Measurements from ENCODE around the gene NPHP4.

Gene NPHP4

DNA sequence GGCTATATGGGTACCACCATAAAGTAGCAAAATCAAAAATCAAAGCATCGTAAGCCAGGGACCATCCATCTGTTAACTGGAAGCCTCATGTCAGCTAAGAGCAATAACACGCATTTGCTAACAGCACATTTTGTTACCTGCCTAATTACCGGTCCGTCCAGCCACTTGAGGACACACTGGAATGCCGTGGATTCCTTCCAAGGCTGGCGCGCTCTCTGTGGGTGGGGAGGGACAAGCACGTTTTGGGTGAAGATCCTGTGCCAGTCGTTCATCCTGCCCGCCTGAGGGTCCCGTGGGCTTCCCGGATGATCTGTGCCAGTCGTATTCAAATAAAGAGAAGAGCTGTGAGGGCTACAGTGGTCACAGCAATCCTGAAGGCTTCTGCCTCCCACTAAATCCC lies 6.2 kb downstream of the NPHP4 start:
- DNase-seq = no peak

DNA sequence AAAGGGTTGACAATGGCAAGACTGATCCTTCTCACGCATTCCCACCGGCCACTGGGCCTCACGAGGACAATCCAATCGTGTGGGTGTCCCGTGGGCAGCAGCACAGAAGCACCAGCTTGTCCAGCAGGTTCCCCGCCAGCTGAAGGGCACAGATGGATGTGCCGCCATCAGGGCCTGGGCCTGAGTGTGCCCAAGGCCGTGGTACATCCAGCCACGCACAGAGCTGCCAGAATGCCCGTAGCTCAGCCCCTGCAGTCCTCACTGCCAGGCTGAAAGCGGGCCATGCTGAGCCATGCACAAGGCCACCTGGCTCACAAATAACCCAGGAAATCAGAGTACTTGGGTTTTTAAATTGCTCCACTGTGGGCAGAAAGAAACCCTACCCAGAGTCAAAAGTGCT lies 7.0 kb downstream of the NPHP4 start:
- no peak for DNase-seq

- DNase-seq = no peak
Measured at GRCh38 chr1:5983361-5984103, 8.7 kb downstream of the NPHP4 start.

DNA sequence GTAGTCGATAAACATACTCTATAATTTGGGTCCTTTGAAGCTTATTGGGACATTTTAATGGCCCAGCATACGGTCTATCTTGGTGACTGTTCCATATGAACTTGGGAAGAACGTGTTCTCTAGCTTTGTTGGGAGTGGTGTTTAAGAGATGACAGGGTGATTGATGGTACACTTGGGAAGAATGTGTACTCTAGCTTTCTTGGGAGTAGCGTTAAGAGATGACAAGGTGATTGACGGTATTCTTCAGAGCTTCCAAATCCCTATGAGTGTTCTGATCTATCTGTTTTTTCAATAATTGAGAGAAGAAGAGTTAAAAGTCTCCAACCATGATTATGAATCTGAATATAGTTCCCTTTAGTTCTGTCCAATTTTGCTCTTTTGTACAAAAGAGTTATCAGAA lies 9.4 kb downstream of the NPHP4 start:
- no peak for DNase-seq

GRCh38 chr1:5982276-5982675 lies 9.9 kb downstream of the NPHP4 start:
- no peak for DNase-seq

DNA sequence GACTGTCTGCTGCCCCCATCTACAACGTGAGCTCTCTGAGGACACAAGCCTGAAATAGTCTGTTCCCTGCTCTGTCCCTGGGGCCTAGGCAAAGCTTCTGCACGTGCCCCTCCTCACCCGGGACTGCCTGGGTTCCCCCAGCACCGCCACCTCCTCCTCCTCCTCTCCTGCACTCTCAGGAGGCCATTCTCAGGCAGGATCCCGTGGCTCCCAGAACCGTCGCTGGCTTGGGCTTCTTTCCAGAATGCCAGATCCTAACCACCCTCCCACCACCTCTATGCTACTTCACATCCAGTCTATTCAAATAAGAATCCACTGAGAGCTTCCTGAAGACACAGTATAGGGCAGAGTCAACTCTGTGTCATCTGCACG lies 11.2 kb downstream of the NPHP4 start:
- DNase-seq = no peak

GRCh38 chr1:5980314-5981008 lies 11.8 kb downstream of the NPHP4 start:
- DNase-seq = no peak

DNA sequence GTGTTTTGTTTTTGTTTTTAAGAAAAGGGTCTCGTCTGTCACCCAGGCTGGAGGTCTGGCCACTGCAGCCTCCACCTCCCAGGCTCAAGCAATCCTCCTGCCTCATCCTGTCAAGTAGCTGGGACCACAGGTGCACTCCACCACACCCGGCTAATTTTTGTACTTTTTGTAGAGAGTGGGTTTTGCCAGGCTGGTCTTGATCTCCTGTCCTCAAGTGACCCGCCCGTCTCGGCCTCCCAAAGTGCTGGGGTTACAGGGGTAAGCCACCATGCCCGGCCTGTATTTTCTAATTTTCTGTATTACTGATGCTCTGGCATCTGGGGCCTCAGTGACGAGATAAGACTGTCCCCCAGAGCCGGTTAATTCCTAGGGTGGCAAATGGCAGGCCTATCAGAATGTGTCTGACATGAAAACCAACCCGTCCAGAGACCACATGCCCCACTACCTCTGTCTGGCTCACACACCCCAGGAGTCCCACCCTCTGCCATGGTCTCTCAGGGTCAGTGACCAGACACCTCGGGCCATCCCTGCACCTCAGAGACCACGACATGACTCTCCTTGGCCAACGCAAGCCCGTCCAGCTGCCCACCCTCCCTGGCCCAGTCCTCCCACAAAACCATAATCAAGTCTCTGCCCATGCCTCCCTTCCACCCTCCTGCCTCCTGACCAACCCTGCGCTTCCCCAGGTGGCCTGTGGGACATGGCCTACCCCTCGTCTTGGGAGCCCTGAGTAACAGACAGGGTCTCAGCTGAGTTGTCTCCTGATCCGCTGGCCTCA lies 12.5 kb downstream of the NPHP4 start:
- DNase-seq = no peak

- DNase-seq = no peak
Measured at GRCh38 chr1:5978452-5978851, 13.8 kb downstream of the NPHP4 start.

DNA sequence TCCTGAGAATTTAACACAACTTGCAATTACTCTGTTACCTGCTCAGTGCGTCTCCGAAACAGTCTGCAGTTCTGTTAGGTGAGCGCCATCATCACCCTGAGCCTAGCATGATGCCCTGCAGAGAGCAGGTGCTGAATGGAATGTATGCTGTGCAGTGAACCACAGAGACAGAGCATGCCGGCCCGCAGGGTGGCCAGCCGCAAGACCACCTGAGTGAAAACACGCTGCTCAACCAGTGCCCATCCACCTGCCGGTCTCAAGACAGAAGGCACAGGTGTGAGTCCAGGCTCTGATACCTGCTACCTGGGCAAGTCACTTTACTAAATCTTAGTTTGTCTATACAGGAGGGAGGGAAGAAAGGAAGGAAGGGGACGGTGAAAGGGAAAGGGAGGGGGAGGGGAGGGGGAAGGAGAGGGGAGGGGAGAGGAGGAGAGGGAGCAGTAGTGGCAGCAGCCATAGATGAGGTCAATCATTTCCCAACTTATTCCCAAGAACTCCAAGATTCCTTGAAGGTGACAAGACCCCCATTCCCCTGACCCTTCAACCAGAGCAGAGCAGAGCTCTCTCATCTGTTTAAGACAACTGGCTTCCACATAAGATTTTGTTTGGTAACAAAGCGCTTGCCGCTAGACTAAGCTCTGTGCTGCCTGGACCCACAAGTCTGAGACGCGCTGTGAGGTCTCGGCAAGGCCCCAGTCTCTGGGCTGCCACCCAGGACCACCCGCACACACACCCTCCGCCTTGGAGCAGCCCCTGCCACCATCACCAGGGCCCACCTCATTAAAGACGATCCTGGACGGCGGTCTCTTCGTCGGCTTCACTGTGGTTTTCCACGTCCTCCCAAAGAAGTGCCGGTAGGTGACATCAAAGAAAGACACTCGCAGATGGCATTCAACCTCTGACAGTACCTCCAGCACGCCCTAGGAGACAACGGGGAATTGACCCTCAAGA lies 14.5 kb downstream of the NPHP4 start:
- no peak for DNase-seq

DNA sequence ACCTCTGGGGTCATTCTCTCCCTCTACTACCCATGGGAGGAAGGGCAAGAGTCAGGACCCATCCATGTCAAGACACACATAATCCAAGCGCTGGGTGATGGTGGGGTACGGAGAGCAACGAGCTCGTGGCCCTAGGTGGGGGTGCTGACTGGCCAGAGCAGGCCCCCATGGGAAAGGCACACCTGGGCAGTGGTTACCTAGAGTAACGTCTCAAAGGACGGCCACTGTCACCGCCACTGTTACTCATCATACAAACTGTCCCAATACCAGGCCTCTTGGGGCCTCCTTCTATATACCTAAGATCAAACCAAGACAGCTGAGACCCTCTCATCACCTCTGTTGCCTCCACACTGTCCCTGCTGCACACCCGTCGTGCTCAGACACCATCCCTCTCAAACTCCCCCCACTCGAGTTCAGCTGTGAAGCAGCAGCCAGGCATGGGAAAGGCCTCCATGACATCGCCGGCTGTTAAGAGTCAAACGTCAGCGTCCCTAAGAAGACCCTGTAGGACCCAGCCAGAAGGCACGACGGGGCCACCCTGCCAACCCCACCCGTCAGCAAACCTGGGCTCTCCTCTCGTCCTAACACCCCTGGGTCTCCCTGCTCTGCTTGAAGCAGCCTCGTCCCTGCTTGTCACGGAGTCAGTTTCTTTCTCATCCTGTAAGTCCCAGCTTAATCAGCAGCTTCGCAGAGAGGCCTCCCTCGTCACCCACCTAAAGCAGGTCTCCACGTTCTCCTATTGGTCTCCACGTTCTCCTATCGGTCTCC lies 15.3 kb downstream of the NPHP4 start:
- no peak for DNase-seq

GRCh38 chr1:5976231-5976630 lies 16.0 kb downstream of the NPHP4 start:
- DNase-seq = no peak

GRCh38 chr1:5975133-5975880 lies 16.9 kb downstream of the NPHP4 start:
- no peak for DNase-seq

DNA sequence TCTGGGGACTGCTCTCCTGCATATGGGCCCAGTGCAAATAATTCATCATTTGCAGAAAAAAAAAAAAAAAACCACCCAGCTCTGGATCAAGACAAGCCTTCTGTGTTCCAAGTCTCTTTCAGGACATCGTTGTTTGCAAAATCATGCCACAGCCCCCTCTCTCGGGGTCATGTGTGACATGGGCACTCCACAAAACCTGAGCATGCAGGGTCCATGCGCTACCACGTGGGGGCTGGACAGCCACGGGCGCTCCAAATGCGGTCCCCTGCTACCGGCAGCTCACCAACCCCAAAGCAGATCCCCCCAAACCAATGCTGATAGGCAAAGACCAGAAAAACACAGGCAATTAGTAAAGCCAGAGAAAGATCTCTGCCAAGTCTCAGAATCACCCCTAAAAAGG lies 17.6 kb downstream of the NPHP4 start:
- no peak for DNase-seq

- DNase-seq = no peak
Measured at GRCh38 chr1:5973771-5974170, 18.5 kb downstream of the NPHP4 start.

DNA sequence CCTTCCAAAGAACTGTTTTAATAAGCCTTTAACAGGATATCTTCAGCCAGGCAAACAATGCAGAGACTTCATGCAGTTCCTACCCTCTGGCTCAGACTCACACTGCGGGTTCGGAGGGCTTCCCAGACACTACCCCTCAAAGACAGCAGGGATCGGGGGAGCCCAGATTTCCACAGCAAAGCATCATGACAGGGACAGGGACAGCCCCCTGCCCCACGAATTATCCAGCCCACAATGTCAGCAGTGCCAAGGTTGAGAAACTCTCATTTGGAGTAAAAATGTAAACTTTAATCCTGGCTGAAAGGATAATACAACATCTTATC lies 20.1 kb downstream of the NPHP4 start:
- no peak for DNase-seq

GRCh38 chr1:5971471-5972197 lies 20.6 kb downstream of the NPHP4 start:
- no peak for DNase-seq

DNA sequence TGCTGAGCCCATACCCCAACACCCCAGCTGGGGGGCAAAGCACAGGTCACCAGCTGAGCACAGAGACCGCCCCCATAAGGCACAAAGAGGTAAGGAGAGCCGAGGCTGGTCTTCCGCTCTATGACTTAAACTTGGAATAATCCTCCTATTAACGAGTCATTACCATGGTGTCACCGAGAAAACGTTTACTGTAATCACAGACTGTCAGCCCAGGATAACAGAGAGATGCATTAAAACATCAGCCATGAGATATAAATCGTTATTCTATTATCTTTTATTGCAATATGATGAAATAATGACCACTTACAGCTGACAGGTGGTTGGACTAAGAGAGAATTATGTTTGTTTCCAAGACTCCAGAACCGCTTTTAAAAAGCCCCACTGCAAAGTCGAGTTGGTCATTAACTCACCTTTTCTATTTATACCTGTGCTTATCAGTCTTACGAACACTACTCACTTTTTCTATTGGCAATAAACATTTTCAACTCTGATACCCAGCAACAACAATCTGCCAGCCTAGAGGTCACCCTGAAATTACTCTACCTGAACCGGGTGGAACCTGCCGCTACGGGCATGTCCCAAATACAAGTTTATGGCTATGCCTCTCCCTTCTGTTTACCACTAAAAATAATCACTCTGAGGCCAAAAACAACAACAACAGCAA lies 21.5 kb downstream of the NPHP4 start:
- DNase-seq = no peak

DNA sequence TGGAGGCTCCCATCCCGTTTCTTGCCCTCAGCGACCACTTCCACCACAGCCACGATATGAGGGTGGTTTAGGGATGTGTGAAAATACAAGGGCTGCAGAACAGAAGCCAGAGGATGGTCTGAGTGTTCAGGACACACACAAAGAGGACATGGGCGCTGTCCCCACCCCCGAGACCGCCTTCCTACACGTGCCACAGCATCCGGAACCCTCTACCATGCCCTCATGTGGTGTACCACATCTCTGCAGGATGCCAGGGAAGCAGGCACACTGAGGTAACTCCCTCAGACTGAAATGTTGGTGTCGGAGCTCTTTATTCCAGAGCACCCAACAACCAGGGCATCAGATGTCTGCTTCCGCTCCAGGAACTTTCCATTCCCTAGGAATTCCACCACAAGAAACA lies 23.1 kb downstream of the NPHP4 start:
- DNase-seq = no peak

GRCh38 chr1:5968161-5968736 lies 24.0 kb downstream of the NPHP4 start:
- no peak for DNase-seq
